Right lobe of liver (tissue), 6 donors: ENCODE results near the gene MYLIP. TPM values are rescaled to one million over a fixed set of nuclear protein-coding genes. Genes with fewer than 3 reads are reported as not detected.

Source experiments
- ATAC-seq, 4 donors: fragments of 200-7000 bp; cut with Tn5 transposase; one replicate each; pipeline ENCODE4 v1.9.1; 2020; ENCODE audit warnings: mild to moderate bottlenecking in 4 of 4, moderate library complexity in 4 of 4
- DNase-seq, 3 donors: peaks; one replicate each; pipeline ENCODE4 v3.0.0-alpha.2; 2020
- H3K27ac ChIP-seq, 3 donors: fragments of 200-600 bp; one replicate each; pipeline ENCODE4 v1.8.0; 2022
- H3K27me3 ChIP-seq, 2 donors: fragments of 200-600 bp; one replicate each; pipeline ENCODE4 v1.8.0; 2022
- H3K36me3 ChIP-seq, 4 donors: fragments of 200-600 bp; sonication (generic) in 1 of 4; one replicate each; pipeline versions ENCODE4 v1.5.1 to v1.8.0; 2017 to 2022; ENCODE audit warnings: control low read depth in 1 of 4
- H3K4me1 ChIP-seq, 4 donors: fragments of 200-600 bp; sonication (generic) in 1 of 4; one replicate each; pipeline versions ENCODE4 v1.5.1 to v1.8.0; 2017 to 2022; ENCODE audit warnings: control low read depth in 1 of 4
- H3K4me3 ChIP-seq, 3 donors: fragments of 200-600 bp; one replicate each; pipeline ENCODE4 v1.8.0; 2022
- H3K9me3 ChIP-seq, 4 donors: fragments of 200-600 bp; sonication (generic) in 1 of 4; one replicate each; pipeline versions ENCODE4 v1.5.1 to v1.8.0; 2017 to 2022; ENCODE audit warnings: control low read depth in 1 of 4
- CTCF ChIP-seq, 4 donors: fragments of 200-600 bp in 3 of 4; fragments of 450-650 bp in 1 of 4; IDR thresholded peaks; one replicate each; pipeline versions ENCODE4 v1.5.1 to v1.8.0; 2016 to 2022; ENCODE audit warnings: antibody characterized with exemption in 4 of 4, mild to moderate bottlenecking in 2 of 4
- POLR2A ChIP-seq: fragments of 450-650 bp; IDR thresholded peaks from one replicate; pipeline ENCODE4 v1.6.1; 2017; ENCODE audit warnings: antibody characterized with exemption, mild to moderate bottlenecking
- WGBS: methylation state at CpG from one replicate; pipeline ENCODE4 v1.1.6; 2018; ENCODE audit warnings: low coverage, low lambda C conversion rate; ENCODE audit not compliant: insufficient coverage; ENCODE audit errors: missing lambda C conversion rate; 5-methylcytosine and 5-hydroxymethylcytosine counted together
- intact Hi-C, 2 donors: fragments of 100-400 bp; cut with DNase I; formaldehyde crosslinking; loops; one replicate each; pipeline versions ENCODE4 v1.11.2 to v1.14.1; 2022
- total RNA-seq, 6 experiments: library from RNA; depleted of rRNA in 2 of 6; stranded (reverse); fragments of >200 nt in 2 of 6; fragmentation: NEBNext Ultra II Directional in 3 of 6; extraction: Animal tissue kit (Norgen Biotek cat#: 25700) in 3 of 6; gene quantifications; one replicate each; pipeline versions ENCODE4 v1.1.0 to v1.2.4, GENCODE V29; 2016 to 2023
- donor health status: DM: no; HTN: yes; CAD: no.
- donor health status: DM: no; HTN: no; CAD: no.
- donor health status: DM: no; HTN: no; CAD: no.
- donor health status: DM: no; HTN: yes; CAD: no.
- donor health status: DM: no; HTN: yes; CAD: no.

The MYLIP gene
- total RNA-seq, 6 experiments from 2014 or later = 2.0 to 5.3 (median 2.8) TPM

DNA sequence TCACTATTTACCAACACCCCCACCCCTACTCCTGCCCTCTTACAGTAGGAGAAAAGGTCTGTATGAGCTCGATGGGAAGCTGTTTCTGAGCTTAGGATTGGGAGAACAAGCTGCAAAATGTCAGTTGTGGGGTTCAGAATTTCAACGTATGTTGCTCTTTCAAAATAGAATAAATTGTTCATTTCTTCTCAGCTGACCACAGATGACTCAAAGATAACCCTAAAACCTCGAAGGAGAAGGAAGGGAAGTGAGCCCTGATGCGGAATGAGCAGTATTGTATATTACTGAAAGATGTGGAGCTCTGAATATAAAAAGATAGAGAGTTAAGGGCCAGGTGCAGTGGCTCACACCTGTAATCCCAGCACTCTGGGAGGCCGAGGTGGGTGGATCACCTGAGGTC, 35.9 kb upstream of the MYLIP start:
- no peak for DNase-seq
- Histone ChIP-seq H3K4me3 (no peak overlapping the region), H3K4me1 (no peaks in the 10 kb centered on the region), H3K9me3 (no peaks in the 10 kb centered on the region), H3K36me3 (no peaks in the 10 kb centered on the region), H3K27ac (no peak overlapping the region), H3K27me3 (no peaks in the 10 kb centered on the region)
- 51% methylated on average over 5 of the region's 5 CpGs for WGBS
- TF ChIP-seq POLR2A (no peak), CTCF (IDR thresholded peaks at IDR 0.05) (no peak)
- intact Hi-C loops = no loop called here
- no peak for ATAC-seq

DNA sequence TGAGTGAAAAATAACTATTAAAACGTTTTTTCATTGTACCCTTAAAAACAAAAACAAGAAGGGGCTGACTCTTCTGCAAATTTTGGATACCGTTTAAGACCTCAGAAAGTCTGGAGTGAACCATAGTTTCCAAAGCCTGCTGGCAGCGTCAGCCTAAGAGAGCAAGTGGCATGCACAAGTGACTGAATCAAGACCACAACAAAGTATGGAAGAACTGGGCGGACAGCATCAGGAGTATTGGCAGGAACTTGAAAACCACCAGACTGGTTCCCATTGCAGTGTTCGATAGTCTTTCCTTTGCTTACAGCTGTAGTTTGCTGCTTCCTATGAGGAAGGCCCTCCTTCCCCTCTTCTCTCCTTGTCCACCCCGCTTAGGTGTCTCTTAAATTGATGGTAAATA, 33.7 kb upstream of the MYLIP start:
- no peaks in the 10 kb centered on the region for H3K27me3 ChIP-seq
- H3K27ac ChIP-seq = no peak overlapping the region
- intact Hi-C loops = no loop called here
- no peaks in the 10 kb centered on the region for H3K4me1 ChIP-seq
- 56% methylated on average over 6 of the region's 6 CpGs for WGBS
- no peak for DNase-seq
- H3K36me3 ChIP-seq = no peaks in the 10 kb centered on the region
- no peak overlapping the region for H3K4me3 ChIP-seq
- no peak for ATAC-seq
- TF ChIP-seq POLR2A = no peak
- no peak for TF ChIP-seq CTCF (IDR thresholded peaks at IDR 0.05)
- H3K9me3 ChIP-seq = no peaks in the 10 kb centered on the region

DNA sequence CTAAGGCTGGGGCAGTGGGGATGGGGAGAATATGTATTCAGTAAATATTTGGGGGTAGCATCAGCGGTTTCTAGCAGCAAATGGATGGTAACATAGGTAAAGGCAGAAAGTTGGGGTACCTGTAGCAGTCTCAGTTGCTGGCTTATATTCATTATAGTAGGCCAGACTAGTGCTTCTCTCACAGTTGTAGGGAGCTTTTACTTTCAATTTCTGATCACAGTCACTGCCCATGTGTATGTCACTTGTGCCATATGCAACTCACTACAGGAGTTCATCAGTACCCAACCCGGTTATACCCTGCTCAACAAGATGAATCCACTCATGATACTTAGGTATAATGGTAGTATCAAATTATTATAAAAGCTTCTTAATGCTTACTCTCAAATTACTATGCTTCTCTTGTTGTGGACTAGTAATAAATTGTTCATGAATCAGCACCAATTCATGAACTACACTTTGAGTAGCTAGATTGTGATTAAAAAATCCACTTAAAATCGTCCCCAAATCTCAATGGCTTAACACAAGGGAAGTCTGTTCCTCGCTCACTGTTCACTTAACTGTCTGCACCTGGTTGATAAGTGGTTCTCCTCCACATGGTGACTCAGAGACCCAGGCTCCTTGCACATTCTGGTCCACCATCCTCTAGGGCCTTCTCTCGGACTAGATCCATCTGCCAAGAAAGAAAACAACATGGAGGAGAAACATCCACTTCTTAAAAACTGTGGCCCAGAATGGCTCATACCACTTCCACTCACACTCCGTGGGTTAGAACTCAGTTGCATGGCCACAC, 31.3 kb upstream of the MYLIP start:
- intact Hi-C loops = no loop called here

GRCh38 chr6:16098211-16098610, 30.7 kb upstream of the MYLIP start:
- no peak for TF ChIP-seq CTCF (IDR thresholded peaks at IDR 0.05)
- TF ChIP-seq POLR2A = no peak
- Histone ChIP-seq H3K27ac (no peak overlapping the region), H3K9me3 (no peaks in the 10 kb centered on the region), H3K27me3 (no peaks in the 10 kb centered on the region), H3K36me3 (no peaks in the 10 kb centered on the region), H3K4me1 (no peaks in the 10 kb centered on the region), H3K4me3 (no peak overlapping the region)
- no peak for ATAC-seq
- intact Hi-C loops = no loop called here
- 55% methylated on average over 3 of the region's 5 CpGs for WGBS
- DNase-seq = no peak

More for the DNA sequence above, 31.3 kb upstream of the MYLIP start:
- Histone ChIP-seq H3K4me1 (no peaks in the 10 kb centered on the region), H3K27ac (no peak overlapping the region), H3K9me3 (no peaks in the 10 kb centered on the region), H3K36me3 (no peaks in the 10 kb centered on the region), H3K4me3 (no peak overlapping the region), H3K27me3 (no peaks in the 10 kb centered on the region)
- WGBS = 75% methylated on average over 6 of the region's 6 CpGs
- TF ChIP-seq POLR2A (no peak), CTCF (IDR thresholded peaks at IDR 0.05) (no peak)
- ATAC-seq (no peak), DNase-seq (no peak)
